GM21526 (cell line): Measurements from ENCODE around the gene TRMT2A.

ENCODE experiments used
- ATAC-seq: cut with Tn5 transposase; IDR thresholded peaks from one replicate; pipeline ENCODE4 v1.9.1; 2021; ENCODE audit warnings: moderate library complexity; ENCODE audit not compliant: unreplicated experiment, low FRiP score

The TRMT2A gene

GRCh38 chr22:20107951-20108756 lies 8.9 kb downstream of the TRMT2A start:
- no peak for ATAC-seq

DNA sequence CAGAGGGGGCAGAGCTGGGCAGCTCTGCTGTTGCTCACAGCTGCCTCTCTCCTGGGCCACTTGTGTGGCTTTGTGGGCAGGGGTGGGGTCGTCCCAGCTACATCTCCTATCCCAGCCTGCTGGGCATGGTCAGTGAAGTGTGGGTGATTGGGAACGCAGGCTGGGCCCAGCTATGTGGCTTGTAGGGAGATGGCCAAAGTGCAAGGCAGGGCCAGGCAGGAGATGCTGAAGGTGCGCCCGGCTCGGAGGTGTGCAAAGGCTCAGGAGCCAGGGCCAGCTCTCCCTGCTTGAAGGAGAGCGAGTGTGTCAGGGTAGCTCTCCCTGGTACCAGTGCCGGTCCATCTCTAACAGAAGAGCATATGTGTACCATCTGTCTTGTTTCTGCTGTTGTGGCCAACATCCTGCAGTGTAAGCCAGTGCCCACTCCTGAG lies 9.5 kb downstream of the TRMT2A start:
- no peak for ATAC-seq

GRCh38 chr22:20106849-20107237 lies 10.2 kb downstream of the TRMT2A start:
- no peak for ATAC-seq

DNA sequence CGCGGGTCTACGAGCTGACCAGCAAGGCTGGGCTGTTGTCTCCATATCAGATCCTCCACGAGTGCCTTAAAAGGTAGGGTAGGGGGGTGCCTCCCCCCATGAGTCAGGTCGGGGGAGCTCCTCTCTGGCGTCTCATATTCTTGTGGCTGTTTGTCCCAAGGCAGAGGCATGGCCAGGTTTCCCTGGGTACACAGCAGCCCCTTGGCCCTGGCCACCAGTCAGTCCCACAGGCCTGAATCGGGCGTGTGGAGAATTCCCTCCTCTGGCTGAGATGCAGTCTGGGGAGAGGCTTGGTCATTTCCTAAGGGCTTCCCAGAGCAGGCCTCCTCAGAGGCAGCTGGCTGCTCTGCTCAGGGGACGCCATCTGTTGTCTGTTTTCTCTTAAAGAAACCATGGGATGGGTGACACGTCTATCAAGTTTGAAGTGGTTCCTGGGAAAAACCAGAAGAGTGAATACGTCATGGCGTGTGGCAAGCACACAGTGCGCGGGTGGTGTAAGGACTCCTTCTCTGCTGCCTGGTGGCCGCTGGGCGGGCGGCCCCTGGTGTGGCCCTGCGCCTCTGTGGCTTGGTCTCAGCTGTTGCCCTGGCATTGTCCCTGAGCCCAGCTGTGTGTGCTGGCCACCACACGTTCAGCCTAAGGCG lies 10.7 kb downstream of the TRMT2A start:
- ATAC-seq = no peak

- ATAC-seq = no peak
Measured at GRCh38 chr22:20105456-20106204, 11.4 kb downstream of the TRMT2A start.

DNA sequence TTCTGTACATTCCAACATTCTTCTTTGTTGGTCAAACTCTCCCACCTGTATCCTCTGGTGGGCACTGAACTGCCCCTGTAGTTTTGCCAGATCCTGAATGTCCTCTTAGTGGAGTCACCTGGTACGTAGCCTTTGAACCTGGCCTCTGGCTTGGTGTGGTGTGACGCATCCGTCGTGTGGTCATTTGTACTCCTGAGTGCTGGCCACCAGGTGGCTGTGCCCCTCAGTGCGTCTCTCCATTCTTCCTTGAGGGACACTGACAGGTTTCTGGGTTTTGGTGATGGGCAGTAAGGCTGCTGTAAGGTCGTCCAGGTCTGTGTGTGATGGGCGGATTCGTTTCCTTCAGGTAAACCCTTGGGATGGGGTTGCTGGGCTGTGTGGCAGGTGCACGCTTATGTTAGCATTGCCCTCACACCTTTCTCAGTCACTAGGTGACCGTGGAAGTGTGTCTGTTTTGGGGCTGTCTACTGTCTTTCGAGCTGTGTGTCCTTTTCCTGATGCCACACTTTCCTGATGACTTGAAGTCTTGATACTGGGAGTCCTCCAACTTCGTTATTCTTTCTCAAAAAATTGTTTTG lies 14.7 kb downstream of the TRMT2A start:
- no peak for ATAC-seq

GRCh38 chr22:20101638-20102037 lies 15.4 kb downstream of the TRMT2A start:
- no peak for ATAC-seq

- ATAC-seq = no peak
Measured at GRCh38 chr22:20099099-20099711, 17.8 kb downstream of the TRMT2A start.

DNA sequence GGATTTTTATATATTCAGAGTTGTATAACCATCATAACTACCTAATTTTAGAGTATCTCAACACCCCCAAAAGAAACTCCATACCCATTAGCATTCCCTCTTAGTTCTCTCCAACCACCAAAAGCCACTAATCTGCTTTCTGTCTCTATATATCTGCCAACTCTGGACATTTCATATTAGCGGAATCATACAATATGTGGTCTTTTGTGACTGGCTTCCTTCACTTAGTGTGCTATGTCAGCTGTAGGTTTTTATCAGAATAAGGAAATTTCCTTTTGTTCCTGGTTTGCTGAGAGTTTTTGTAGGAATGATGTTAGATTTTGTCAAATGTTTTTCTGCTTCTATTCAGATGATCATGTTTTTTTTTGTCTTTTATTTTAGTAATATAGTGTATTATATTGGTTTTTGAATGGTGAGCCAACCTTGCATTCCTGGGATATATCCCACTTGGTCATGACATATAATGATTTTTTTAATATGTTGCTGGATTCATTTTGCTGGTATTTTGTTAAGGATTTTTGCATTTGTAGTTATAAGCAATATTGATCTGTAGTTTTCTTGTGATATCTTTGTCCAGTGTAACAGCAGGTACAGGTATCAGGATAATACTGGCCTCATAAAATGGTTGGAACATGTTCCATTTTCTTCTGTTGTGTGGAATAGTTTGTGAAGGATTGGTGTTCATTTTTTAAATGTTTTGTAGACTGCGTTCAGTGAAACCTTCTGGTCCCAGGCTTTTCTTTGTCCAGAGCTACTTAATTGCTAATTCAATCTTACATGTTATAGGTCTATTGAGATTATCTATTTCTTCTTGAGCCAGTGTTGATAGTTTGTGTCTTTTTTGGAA lies 20.2 kb downstream of the TRMT2A start:
- ATAC-seq = no peak

GRCh38 chr22:20095521-20095920 lies 21.5 kb downstream of the TRMT2A start:
- ATAC-seq = no peak

- ATAC-seq = no peak
Measured at GRCh38 chr22:20094197-20094807, 22.7 kb downstream of the TRMT2A start.

GRCh38 chr22:20093418-20094196 lies 23.4 kb downstream of the TRMT2A start:
- no peak for ATAC-seq

GRCh38 chr22:20092477-20092854 lies 24.6 kb downstream of the TRMT2A start:
- ATAC-seq = no peak

DNA sequence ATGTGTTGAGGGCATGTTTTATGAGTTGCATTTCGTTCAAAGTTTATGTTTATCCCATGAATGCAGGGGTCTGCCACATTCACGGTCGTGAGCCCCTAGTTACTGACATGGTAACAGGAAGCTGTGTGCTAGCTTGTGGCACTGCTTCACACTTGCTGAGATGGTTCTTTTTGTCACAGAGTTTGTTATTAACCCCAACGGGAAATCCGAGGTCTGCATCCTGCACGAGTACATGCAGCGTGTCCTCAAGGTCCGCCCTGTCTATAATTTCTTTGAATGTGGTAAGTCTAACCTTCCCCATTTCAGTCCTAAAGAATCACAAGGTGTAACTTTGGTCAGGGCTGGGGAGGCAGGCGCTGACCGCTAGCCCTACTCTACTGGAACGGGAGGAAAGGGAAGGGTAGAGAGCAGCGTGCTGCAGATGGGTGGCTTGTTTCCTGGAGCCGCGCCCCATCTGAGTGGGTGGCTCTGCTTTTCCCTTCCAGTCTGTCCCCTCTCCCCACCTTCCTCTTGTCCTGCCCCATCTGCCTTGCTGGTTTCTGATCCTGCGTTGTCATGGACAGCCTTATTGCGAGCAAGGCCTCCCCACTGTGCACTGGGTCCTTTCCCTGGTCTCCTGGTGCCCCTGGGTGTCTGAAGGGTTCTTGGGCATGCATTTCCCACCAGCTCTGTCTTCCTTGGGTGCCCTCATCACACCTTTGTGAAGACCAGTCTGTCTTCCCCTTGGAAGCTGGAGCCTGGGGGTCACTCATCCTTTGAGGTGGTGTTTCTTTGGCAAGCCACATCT lies 25.1 kb downstream of the TRMT2A start:
- no peak for ATAC-seq

DNA sequence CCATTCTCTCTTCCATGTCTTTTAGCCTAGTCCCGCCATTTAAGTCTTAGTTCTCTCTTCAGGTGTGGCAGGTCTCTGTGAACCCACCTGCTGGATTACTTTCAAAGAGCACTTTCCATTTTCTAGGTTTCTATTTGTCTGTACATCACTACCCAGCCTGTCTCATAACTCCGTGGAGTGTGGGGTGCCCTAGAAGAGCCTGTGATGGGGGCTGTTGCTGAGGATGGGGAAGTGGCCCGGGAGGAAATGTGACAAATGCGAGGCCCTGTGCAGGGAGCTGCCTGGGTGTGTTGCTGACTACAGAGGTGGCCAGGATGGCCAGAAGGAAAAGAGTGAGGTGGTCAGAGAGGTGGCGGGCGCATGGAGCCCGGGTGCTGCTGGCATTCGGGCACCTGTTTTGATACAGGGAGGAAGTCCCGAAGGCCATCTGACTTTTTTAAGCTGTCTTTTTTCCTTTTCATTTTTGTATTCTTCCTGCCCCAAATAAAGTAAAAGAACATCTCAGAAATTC lies 26.2 kb downstream of the TRMT2A start:
- no peak for ATAC-seq

GRCh38 chr22:20089977-20090729 lies 26.9 kb downstream of the TRMT2A start:
- no peak for ATAC-seq
